Chondrocyte (in vitro differentiated cells): Measurements from ENCODE around the gene IGFN1. TPM values are rescaled to one million over a fixed set of nuclear protein-coding genes. Genes with fewer than 3 reads are reported as not detected.
"Not testable (repeated sequence)": the region's sequence is repeated elsewhere in the genome, so short reads cannot be mapped to it uniquely, and the experiment has no call there.

Experiments
- DNase-seq: peaks from one replicate; pipeline ENCODE4 v3.0.0; 2021; ENCODE audit warnings: mixed read lengths, low spot score
- H3K27ac Mint-ChIP-seq: one replicate; pipeline ENCODE4 v1.8.0; 2021; ENCODE audit warnings: mild to moderate bottlenecking, moderate library complexity, mixed read lengths; ENCODE audit not compliant: unreplicated experiment
- H3K27me3 Mint-ChIP-seq: 2 replicates; pipeline ENCODE4 v1.8.0; 2021; ENCODE audit warnings: low read depth, mixed read lengths
- H3K36me3 Mint-ChIP-seq: 2 replicates; pipeline ENCODE4 v1.8.0; 2021; ENCODE audit warnings: low read depth, mixed read lengths
- H3K4me1 Mint-ChIP-seq: 2 replicates; pipeline ENCODE4 v1.8.0; 2021; ENCODE audit warnings: low read depth, mild to moderate bottlenecking, mixed read lengths
- H3K4me3 Mint-ChIP-seq: one replicate; pipeline ENCODE4 v1.8.0; 2021; ENCODE audit warnings: mild to moderate bottlenecking, moderate library complexity, mixed read lengths; ENCODE audit not compliant: unreplicated experiment
- H3K9me3 Mint-ChIP-seq: 2 replicates; pipeline ENCODE4 v1.8.0; 2021; ENCODE audit warnings: low read depth, mixed read lengths
- CTCF ChIP-seq: fragments of 200-600 bp; sonication (generic); IDR thresholded peaks from 2 replicates; pipeline ENCODE4 v1.5.0; 2021; ENCODE audit warnings: antibody characterized with exemption, mild to moderate bottlenecking, moderate library complexity
- total RNA-seq: library from RNA; stranded (reverse); gene quantifications from 3 replicates; pipeline ENCODE4 v1.2.1, GENCODE V29; 2021

IGFN1 gene
- total RNA-seq, 1 donor from 2014 or later = 1.9 TPM

- Mint-ChIP-seq H3K27ac (no peak overlapping the region), H3K9me3 (no peaks in the 10 kb centered on the region), H3K4me1 (peaks cover 15% of the 10 kb centered on the region), H3K4me3 (no peak overlapping the region), H3K36me3 (no peaks in the 10 kb centered on the region), H3K27me3 (no peaks in the 10 kb centered on the region)
- DNase-seq = no peak
- TF ChIP-seq CTCF = peak; percentile 100
These were observed 64.2 kb downstream of the IGFN1 start for GRCh38 chr1:201254625-201255478.

- peaks cover 22% of the 10 kb centered on the region for H3K4me1 Mint-ChIP-seq
- no peaks in the 10 kb centered on the region for H3K9me3 Mint-ChIP-seq
- no peak for DNase-seq
- no peak for TF ChIP-seq CTCF
- no peak overlapping the region for H3K27ac Mint-ChIP-seq
- H3K4me3 Mint-ChIP-seq = no peak overlapping the region
- H3K36me3 Mint-ChIP-seq = no peaks in the 10 kb centered on the region
- H3K27me3 Mint-ChIP-seq = no peaks in the 10 kb centered on the region
These were observed 65.1 kb downstream of the IGFN1 start for GRCh38 chr1:201255479-201256362.

- peaks cover 25% of the 10 kb centered on the region for H3K4me1 Mint-ChIP-seq
- not testable (repeated sequence) for H3K27ac Mint-ChIP-seq, H3K4me3 Mint-ChIP-seq, H3K9me3 Mint-ChIP-seq, H3K27me3 Mint-ChIP-seq, DNase-seq, H3K36me3 Mint-ChIP-seq
These were observed 67.5 kb downstream of the IGFN1 start for GRCh38 chr1:201258132-201258531.

GRCh38 chr1:201258763-201259230, 68.2 kb downstream of the IGFN1 start:
- no peak overlapping the region for H3K27ac Mint-ChIP-seq
- no peak for TF ChIP-seq CTCF
- no peaks in the 10 kb centered on the region for H3K9me3 Mint-ChIP-seq
- H3K27me3 Mint-ChIP-seq = no peaks in the 10 kb centered on the region
- H3K4me3 Mint-ChIP-seq = no peak overlapping the region
- DNase-seq = no peak
- H3K36me3 Mint-ChIP-seq = no peaks in the 10 kb centered on the region
- peaks cover 20% of the 10 kb centered on the region for H3K4me1 Mint-ChIP-seq

GRCh38 chr1:201259476-201260235, 69.0 kb downstream of the IGFN1 start:
- Mint-ChIP-seq H3K4me3 (no peak overlapping the region), H3K27me3 (no peaks in the 10 kb centered on the region), H3K27ac (no peak overlapping the region), H3K9me3 (no peaks in the 10 kb centered on the region), H3K4me1 (peaks cover 14% of the 10 kb centered on the region), H3K36me3 (no peaks in the 10 kb centered on the region)
- no peak for DNase-seq
- no peak for TF ChIP-seq CTCF
